PFSK-1 (cell line): ENCODE data around the gene APBB2.

Source experiments
- POLR2AphosphoS5 ChIP-seq: IDR thresholded peaks from 2 replicates; pipeline ENCODE4 v1.6.1; 2012; ENCODE audit warnings: low read depth, mild to moderate bottlenecking, control low read depth, low read length, moderate library complexity
- REST ChIP-seq, 2 experiments: IDR thresholded peaks; 2 replicates each; pipeline versions ENCODE4 v1.6.1 to v1.8.0; 2011 to 2012; ENCODE audit warnings: low read depth in 2 of 2, low read length in 2 of 2, control low read depth in 1 of 2, inconsistent platforms in 1 of 2, mild to moderate bottlenecking in 1 of 2, moderate library complexity in 1 of 2; ENCODE audit not compliant: insufficient read depth in 1 of 2
- TAF1 ChIP-seq: IDR thresholded peaks from 2 replicates; pipeline ENCODE4 v1.6.1; 2012; ENCODE audit warnings: low read length, control low read depth, borderline replicate concordance; ENCODE audit not compliant: insufficient read depth

GRCh38 chr4:40937140-40937725 is 277.1 kb downstream of the APBB2 start:
- no peak for TF ChIP-seq POLR2AphosphoS5
- TF ChIP-seq TAF1: no peak
- no peak for TF ChIP-seq REST (IDR thresholded peaks at IDR 0.05; ENCODE audit: insufficient read depth in 1 of 2, low read depth in 2 of 2, low read length in 2 of 2)
